ENCODE measurements around the gene WASF3.

Gene WASF3

DNA sequence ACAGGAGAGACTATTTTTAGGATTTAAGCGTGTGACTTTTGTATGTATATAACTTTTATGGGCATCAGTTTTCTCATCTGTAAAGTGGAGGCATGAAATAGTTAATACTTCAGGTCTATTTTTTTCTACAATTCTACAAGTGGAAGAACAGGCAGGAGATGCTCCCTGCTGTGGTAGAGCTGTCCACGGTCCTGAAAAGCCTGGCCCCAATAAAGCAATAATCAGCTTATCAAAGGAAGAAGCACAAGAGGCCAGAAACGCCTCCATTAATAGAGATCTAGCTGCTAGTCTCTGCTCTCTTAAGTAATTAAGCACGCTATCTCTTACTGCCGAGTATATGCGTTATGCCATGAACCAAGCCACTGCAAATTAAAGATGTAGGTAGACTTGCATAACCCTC, 28.0 kb upstream of the WASF3 start:
- no peaks in the 10 kb centered on the region for H3K9me3 ChIP-seq (ENCODE audit: low read length)
- no peaks in the 10 kb centered on the region for H3K36me3 ChIP-seq (ENCODE audit: insufficient read depth, low read length)
- no peaks in the 10 kb centered on the region for H3K27me3 ChIP-seq (ENCODE audit: control insufficient read depth in 1 of 2, insufficient read depth in 2 of 2, low read length in 2 of 2)
- no peaks in the 10 kb centered on the region for H3K4me1 ChIP-seq (ENCODE audit: insufficient read depth, low read length)
- no peak overlapping the region for H3K27ac ChIP-seq (ENCODE audit: low read depth, low read length)
- H3K4me3 ChIP-seq (ENCODE audit: low read depth in 1 of 2, low read length in 2 of 2) = no peak overlapping the region
- no peak overlapping the region for H3K9ac ChIP-seq (ENCODE audit: low read length)

DNA sequence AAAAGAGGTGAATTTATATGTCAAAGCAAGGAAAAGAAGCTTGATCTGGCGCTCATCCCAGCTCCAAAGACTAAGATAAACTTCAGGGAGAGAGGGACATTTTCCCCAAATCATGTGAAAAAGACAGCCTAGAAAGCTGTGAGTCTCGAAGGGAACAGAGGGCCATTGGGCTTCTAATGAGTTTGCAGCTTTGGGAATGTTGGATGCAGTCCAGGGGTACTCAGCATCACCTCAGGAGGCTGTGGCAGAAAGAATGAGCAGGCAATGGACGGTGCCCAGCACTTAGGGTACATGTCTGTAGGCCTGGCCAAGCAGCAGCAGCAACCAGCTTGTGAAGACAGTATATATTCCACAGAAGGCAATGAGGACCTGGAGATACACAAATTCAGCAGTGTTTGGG, 25.7 kb upstream of the WASF3 start:
- no peaks in the 10 kb centered on the region for H3K9me3 ChIP-seq (ENCODE audit: low read length)
- H3K4me1 ChIP-seq (ENCODE audit: insufficient read depth, low read length) = no peaks in the 10 kb centered on the region
- no peaks in the 10 kb centered on the region for H3K27me3 ChIP-seq (ENCODE audit: control insufficient read depth in 1 of 2, insufficient read depth in 2 of 2, low read length in 2 of 2)
- no peaks in the 10 kb centered on the region for H3K36me3 ChIP-seq (ENCODE audit: insufficient read depth, low read length)
- no peak overlapping the region for H3K9ac ChIP-seq (ENCODE audit: low read length)
- H3K27ac ChIP-seq (ENCODE audit: low read depth, low read length) = no peak overlapping the region
- no peak overlapping the region for H3K4me3 ChIP-seq (ENCODE audit: low read depth in 1 of 2, low read length in 2 of 2)

DNA sequence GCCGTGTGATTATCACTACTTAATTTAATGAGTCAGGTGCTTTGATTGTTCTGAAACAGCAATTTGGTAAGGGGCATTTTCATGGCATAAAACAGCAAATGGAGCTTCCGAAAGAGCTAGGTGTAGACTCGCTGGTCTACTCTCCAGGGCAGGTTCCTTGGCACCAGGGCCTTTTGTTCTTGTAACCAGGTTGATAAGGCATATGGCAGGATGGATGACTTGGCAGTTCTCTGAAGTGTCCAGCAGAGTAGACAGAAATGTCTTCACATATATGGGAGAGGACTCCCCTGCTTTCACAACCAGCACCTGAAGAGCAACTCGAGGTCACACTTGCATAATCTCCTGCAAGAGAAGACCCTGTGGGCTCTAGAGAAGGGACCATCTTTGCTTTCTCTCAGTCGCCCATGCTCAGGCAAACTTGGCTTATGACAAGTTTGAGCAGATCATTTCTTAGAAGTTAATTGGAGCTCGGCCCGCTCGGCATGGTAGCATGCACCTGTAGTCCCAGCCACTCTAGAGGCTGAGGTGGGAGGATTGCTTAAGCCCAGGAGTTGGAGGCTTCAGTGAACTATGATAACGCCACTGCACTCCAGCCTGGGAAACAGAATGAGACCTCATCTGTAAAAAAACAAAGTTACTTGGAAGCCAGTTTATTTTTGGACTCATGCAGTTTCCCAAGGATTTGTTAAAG, 23.3 kb upstream of the WASF3 start:
- H3K27me3 ChIP-seq (ENCODE audit: control insufficient read depth in 1 of 2, insufficient read depth in 2 of 2, low read length in 2 of 2) = no peaks in the 10 kb centered on the region
- H3K9me3 ChIP-seq (ENCODE audit: low read length) = no peaks in the 10 kb centered on the region
- no peaks in the 10 kb centered on the region for H3K36me3 ChIP-seq (ENCODE audit: insufficient read depth, low read length)
- H3K4me1 ChIP-seq (ENCODE audit: insufficient read depth, low read length) = no peaks in the 10 kb centered on the region
- no peak overlapping the region for H3K9ac ChIP-seq (ENCODE audit: low read length)
- no peak overlapping the region for H3K27ac ChIP-seq (ENCODE audit: low read depth, low read length)
- no peak overlapping the region for H3K4me3 ChIP-seq (ENCODE audit: low read depth in 1 of 2, low read length in 2 of 2)

DNA sequence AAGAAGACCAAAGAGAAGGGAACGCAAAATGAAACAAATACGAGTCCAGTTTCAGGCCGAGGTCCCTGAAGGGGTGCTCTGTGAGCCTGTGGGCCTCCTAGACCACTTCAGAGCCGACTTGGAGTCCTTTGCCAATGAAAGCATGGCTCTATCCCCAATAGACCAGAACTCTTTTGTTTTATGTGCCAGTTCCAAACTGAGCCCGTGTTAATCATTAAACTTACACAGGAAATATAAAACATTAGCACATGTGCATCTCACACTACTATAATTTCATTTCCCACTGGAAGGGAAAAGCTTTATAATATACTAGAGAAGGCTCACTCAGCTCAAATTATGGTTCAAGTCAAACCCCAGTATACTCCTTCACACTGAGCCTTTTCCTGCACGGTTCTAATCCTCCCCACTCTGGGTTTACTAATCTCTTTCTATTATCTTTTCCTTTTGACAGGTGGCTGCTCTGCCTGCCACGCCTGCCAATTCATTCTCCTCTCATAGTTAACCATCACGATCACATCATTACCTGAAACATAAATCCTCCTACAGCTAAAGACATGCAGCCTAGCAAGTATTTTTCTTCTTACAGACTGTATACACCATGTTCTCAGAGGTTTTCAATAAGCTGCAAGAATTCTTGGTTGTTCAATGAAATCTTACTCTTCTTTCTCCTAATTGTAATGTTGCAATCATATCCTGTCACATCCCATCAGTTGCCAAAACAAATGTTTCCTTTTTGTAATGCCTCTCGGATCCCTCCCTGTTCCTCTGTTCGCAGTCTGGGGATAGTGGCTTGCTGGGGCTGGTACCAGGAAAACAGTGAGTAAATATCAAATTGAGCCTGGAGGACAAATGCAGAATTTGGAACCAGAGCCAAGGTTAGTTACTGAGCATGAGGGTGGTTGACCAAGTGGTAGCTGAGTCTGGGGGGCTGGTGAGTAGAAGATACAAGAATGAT, 18.8 kb upstream of the WASF3 start:
- H3K27ac ChIP-seq (ENCODE audit: low read depth, low read length) = no peak overlapping the region
- H3K4me1 ChIP-seq (ENCODE audit: insufficient read depth, low read length) = no peaks in the 10 kb centered on the region
- H3K36me3 ChIP-seq (ENCODE audit: insufficient read depth, low read length) = no peaks in the 10 kb centered on the region
- no peaks in the 10 kb centered on the region for H3K27me3 ChIP-seq (ENCODE audit: control insufficient read depth in 1 of 2, insufficient read depth in 2 of 2, low read length in 2 of 2)
- H3K9ac ChIP-seq (ENCODE audit: low read length) = no peak overlapping the region
- H3K9me3 ChIP-seq (ENCODE audit: low read length) = no peaks in the 10 kb centered on the region
- H3K4me3 ChIP-seq (ENCODE audit: low read depth in 1 of 2, low read length in 2 of 2) = no peak overlapping the region

DNA sequence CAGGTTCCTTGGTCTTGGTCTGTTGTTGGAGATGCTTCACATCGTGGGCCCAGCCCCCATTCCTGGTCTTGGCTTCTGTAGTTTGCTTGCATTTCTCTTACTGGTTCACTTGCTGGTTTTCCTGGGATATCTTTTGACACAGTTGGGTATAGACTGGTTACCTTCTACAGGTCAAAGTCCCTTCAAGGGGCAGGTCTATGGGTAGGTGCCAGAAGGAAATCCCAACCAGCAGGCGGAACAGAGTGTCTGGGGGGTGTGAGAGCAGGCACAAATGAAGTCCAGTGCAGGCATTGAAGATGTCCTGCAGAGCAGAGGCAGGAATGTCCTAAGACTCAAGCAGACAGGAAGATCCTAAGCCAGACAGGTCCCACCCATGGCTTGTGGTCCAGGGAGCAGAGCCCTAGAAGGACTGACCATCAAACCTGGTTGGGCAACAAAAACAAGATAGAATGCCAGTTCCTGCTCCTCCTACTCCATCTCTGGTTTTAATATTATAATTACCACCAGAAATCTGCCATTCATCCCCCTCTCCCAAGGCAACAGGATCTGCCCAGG, 17.7 kb upstream of the WASF3 start:
- H3K4me1 ChIP-seq (ENCODE audit: insufficient read depth, low read length) = no peaks in the 10 kb centered on the region
- no peak overlapping the region for H3K27ac ChIP-seq (ENCODE audit: low read depth, low read length)
- H3K9ac ChIP-seq (ENCODE audit: low read length) = no peak overlapping the region
- no peaks in the 10 kb centered on the region for H3K9me3 ChIP-seq (ENCODE audit: low read length)
- no peaks in the 10 kb centered on the region for H3K36me3 ChIP-seq (ENCODE audit: insufficient read depth, low read length)
- no peaks in the 10 kb centered on the region for H3K27me3 ChIP-seq (ENCODE audit: control insufficient read depth in 1 of 2, insufficient read depth in 2 of 2, low read length in 2 of 2)
- H3K4me3 ChIP-seq (ENCODE audit: low read depth in 1 of 2, low read length in 2 of 2) = no peak overlapping the region

DNA sequence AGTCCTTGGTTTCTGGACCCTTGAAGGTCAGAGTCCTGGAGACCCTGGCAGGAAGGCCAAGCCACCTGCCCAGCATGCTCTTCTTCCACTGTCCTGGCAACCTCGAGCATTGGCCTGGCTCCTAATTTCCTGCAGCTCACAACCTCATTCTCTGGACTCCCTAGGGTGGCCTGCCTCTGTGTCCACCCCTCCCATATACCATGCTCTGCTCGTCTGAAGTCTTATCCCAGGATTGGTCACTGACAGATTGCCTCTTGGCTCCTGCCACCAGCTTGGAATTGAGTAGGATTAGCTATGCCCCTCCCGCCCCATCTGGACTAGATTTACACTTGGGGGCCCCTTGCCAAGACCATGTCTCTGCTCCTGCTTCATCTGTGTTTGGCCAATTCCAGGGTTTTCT, 17.1 kb upstream of the WASF3 start:
- H3K27me3 ChIP-seq (ENCODE audit: control insufficient read depth in 1 of 2, insufficient read depth in 2 of 2, low read length in 2 of 2) = no peaks in the 10 kb centered on the region
- H3K4me3 ChIP-seq (ENCODE audit: low read depth in 1 of 2, low read length in 2 of 2) = no peak overlapping the region
- no peaks in the 10 kb centered on the region for H3K4me1 ChIP-seq (ENCODE audit: insufficient read depth, low read length)
- no peak overlapping the region for H3K9ac ChIP-seq (ENCODE audit: low read length)
- H3K9me3 ChIP-seq (ENCODE audit: low read length) = no peaks in the 10 kb centered on the region
- no peak overlapping the region for H3K27ac ChIP-seq (ENCODE audit: low read depth, low read length)
- no peaks in the 10 kb centered on the region for H3K36me3 ChIP-seq (ENCODE audit: insufficient read depth, low read length)

DNA sequence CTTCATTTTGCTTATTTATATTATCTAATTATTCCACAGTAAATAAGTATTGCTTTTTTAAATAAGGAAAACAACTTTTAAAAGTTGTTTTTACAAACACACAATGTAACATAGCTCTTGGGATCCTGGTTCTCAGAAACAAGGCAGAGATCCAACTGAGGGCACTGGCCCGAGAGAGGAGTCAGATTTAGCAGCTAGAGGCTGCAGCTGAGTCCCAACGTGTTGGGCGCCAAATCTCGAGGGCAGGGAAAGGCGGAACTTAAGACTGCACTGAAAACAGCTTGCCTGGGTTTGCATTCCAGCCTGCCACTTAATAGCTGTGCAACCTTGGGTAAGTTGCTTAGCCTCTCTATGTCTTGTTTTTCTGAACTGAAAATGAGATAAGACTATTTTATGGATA, 16.4 kb upstream of the WASF3 start:
- H3K9ac ChIP-seq (ENCODE audit: low read length) = no peak overlapping the region
- no peaks in the 10 kb centered on the region for H3K36me3 ChIP-seq (ENCODE audit: insufficient read depth, low read length)
- no peaks in the 10 kb centered on the region for H3K9me3 ChIP-seq (ENCODE audit: low read length)
- no peak overlapping the region for H3K27ac ChIP-seq (ENCODE audit: low read depth, low read length)
- no peaks in the 10 kb centered on the region for H3K4me1 ChIP-seq (ENCODE audit: insufficient read depth, low read length)
- H3K4me3 ChIP-seq (ENCODE audit: low read depth in 1 of 2, low read length in 2 of 2) = no peak overlapping the region
- no peaks in the 10 kb centered on the region for H3K27me3 ChIP-seq (ENCODE audit: control insufficient read depth in 1 of 2, insufficient read depth in 2 of 2, low read length in 2 of 2)

DNA sequence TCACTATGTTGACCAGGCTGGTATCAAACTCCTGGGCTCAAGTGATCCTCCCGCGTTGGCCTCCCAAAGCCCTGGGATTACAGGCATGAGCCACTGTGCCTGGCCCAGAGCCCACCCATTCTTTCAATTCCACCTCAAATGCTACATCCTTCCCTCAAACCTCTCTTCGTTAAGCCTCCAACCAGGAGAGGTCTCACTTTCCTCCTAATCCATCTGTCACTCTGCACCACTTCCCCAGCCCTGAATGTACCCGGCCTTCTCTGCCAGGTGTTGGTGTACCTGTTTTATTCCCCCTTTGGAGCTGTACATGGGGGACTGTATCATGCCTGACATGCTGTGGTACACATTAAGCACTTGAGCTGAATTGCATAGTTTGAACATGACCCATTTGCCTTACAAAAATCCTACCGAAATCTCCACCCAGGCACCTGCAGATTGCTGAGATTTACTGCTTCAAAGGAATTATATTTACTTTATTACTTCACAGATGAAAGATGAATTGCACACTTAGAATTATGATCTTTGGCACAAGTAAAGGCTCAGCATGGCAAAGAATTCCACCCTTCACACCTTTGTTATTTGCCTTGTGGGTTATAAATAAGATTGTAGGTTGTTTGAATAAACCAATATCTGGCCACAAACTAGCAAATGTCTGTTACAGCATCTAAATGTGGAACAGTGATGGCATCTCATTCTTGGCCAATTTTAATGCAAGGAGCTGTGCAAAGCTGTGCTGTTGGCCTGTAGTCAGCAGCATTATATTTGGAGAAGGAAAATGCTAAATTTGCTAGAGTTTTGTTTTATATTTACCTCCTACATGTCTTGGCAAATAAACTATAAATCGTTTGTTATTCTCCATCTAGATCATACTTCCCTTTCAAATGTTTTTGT, 15.6 kb upstream of the WASF3 start:
- H3K27me3 ChIP-seq (ENCODE audit: control insufficient read depth in 1 of 2, insufficient read depth in 2 of 2, low read length in 2 of 2) = no peaks in the 10 kb centered on the region
- no peak overlapping the region for H3K27ac ChIP-seq (ENCODE audit: low read depth, low read length)
- no peaks in the 10 kb centered on the region for H3K4me1 ChIP-seq (ENCODE audit: insufficient read depth, low read length)
- H3K36me3 ChIP-seq (ENCODE audit: insufficient read depth, low read length) = no peaks in the 10 kb centered on the region
- H3K4me3 ChIP-seq (ENCODE audit: low read depth in 1 of 2, low read length in 2 of 2) = no peak overlapping the region
- no peaks in the 10 kb centered on the region for H3K9me3 ChIP-seq (ENCODE audit: low read length)
- no peak overlapping the region for H3K9ac ChIP-seq (ENCODE audit: low read length)

DNA sequence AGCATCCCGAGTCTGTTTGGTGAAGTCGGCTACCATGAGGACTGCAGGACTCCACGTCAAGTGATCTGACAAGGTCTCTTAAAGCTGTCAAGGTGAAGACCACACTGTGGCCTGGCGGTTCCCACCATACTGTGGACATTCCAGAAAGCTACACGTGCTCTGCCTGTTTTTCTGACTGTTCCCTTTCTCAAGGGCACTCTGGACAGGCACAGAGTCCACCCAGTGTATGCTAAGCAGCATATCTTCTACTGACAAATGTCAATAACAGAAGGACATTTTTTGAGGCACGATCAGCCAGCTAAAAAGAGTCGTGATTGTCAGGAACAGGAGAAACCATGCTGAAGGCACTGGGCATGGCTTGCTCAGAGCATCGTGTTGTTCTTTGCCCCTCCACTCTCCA, 12.8 kb upstream of the WASF3 start:
- Histone ChIP-seq H3K36me3 (ENCODE audit: insufficient read depth, low read length) (no peaks in the 10 kb centered on the region), H3K27me3 (ENCODE audit: control insufficient read depth in 1 of 2, insufficient read depth in 2 of 2, low read length in 2 of 2) (no peaks in the 10 kb centered on the region), H3K9me3 (ENCODE audit: low read length) (no peaks in the 10 kb centered on the region), H3K27ac (ENCODE audit: low read depth, low read length) (no peak overlapping the region), H3K9ac (ENCODE audit: low read length) (no peak overlapping the region), H3K4me1 (ENCODE audit: insufficient read depth, low read length) (no peaks in the 10 kb centered on the region), H3K4me3 (ENCODE audit: low read depth in 1 of 2, low read length in 2 of 2) (no peak overlapping the region)

DNA sequence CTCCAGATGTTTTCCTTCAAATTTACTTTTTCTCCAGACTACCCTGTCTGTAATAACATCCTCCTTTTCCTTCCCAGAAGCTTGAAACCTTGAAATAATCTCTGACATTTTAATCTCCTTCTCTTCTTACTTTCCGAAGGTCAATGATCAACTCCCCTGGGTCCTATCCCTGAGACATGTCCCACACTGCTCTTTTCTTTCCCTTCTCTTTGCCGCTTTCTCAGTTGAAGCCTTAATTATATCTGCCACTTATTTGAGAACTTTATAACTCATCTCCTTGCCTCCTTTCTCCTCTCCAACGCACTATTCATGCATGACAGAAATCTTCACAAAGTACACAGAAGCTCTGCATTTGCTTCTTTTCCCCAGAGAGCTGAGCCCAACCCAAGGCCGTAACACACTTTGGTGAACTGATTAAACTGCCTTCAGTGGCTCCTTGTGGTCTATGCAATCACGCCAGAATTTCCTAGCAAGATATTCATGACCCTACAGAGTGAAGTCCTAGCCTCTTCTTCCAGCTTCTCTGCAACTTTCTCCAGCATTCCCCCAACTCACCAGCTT, 9.2 kb upstream of the WASF3 start:
- H3K4me1 ChIP-seq (ENCODE audit: insufficient read depth, low read length) = no peaks in the 10 kb centered on the region
- H3K27ac ChIP-seq (ENCODE audit: low read depth, low read length) = no peak overlapping the region
- H3K9ac ChIP-seq (ENCODE audit: low read length) = no peak overlapping the region
- H3K4me3 ChIP-seq (ENCODE audit: low read depth in 1 of 2, low read length in 2 of 2) = no peak overlapping the region
- H3K27me3 ChIP-seq (ENCODE audit: control insufficient read depth in 1 of 2, insufficient read depth in 2 of 2, low read length in 2 of 2) = peaks cover 0 to 4% of the 10 kb centered on the region in 2 donors
- no peaks in the 10 kb centered on the region for H3K9me3 ChIP-seq (ENCODE audit: low read length)
- no peaks in the 10 kb centered on the region for H3K36me3 ChIP-seq (ENCODE audit: insufficient read depth, low read length)

DNA sequence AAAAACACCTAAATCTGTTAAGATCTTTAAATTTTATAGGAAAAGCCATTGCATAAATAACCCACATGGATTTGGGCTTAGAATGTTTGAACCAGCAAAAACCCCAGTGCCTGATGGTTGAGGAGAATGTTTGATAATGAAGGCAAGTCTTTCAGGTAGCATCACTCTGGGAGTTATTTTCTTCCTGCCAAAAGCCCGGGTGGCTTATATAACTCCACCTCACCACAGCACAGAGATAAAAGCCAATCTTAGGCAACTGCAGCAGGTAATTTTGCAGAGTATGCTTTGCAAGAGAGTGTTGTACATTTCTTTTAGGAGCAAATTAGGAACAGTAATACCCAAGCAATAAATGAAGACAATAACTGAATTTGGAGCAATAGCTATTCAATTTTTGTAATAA, 7.8 kb upstream of the WASF3 start:
- Histone ChIP-seq H3K4me3 (ENCODE audit: low read depth in 1 of 2, low read length in 2 of 2) (no peak overlapping the region), H3K4me1 (ENCODE audit: insufficient read depth, low read length) (no peaks in the 10 kb centered on the region), H3K9me3 (ENCODE audit: low read length) (no peaks in the 10 kb centered on the region), H3K27ac (ENCODE audit: low read depth, low read length) (no peak overlapping the region), H3K9ac (ENCODE audit: low read length) (no peak overlapping the region), H3K36me3 (ENCODE audit: insufficient read depth, low read length) (no peaks in the 10 kb centered on the region), H3K27me3 (ENCODE audit: control insufficient read depth in 1 of 2, insufficient read depth in 2 of 2, low read length in 2 of 2) (peaks cover 0 to 4% of the 10 kb centered on the region in 2 donors)

Measured in muscle layer of colon (tissue), 2 donors.